Neural cell (in vitro differentiated cells): Measurements from ENCODE around the gene CALY. TPM values are rescaled to one million over a fixed set of nuclear protein-coding genes. Genes with fewer than 3 reads are reported as not detected.

ENCODE experiments used
- H2AFZ ChIP-seq: fragments of 200-600, 300-800 bp; sonication (generic), shearing (Covaris generic); 2 replicates; pipeline ENCODE4 v1.6.0; 2014; ENCODE audit warnings: low read depth, mild to moderate bottlenecking, antibody characterized with exemption, low read length, moderate library complexity
- H3F3A ChIP-seq: fragments of 200-600 bp; shearing (Covaris generic); 2 replicates; pipeline ENCODE4 v1.6.1; 2016; ENCODE audit warnings: mild to moderate bottlenecking, moderate library complexity, mixed read lengths, antibody characterized with exemption, low read length; ENCODE audit not compliant: insufficient read depth, poor library complexity, severe bottlenecking
- H3K27ac ChIP-seq: fragments of 200-600, 300-800 bp; sonication (generic), shearing (Covaris generic); 2 replicates; pipeline ENCODE4 v1.5.1; 2014; ENCODE audit warnings: mild to moderate bottlenecking, low read length, moderate library complexity
- H3K27me3 ChIP-seq: fragments of 300-800, 200-600 bp; sonication (generic), shearing (Covaris generic); 2 replicates; pipeline ENCODE4 v1.6.0; 2014; ENCODE audit warnings: mild to moderate bottlenecking, low read depth, low read length, moderate library complexity; ENCODE audit not compliant: insufficient read depth
- H3K36me3 ChIP-seq: fragments of 300-800, 200-600 bp; sonication (generic), shearing (Covaris generic); 2 replicates; pipeline ENCODE4 v1.5.1; 2014; ENCODE audit warnings: mild to moderate bottlenecking, antibody characterized with exemption, low read length, moderate library complexity; ENCODE audit not compliant: insufficient read depth
- H3K4me2 ChIP-seq: fragments of 300-800, 200-600 bp; sonication (generic), shearing (Covaris generic); 2 replicates; pipeline ENCODE4 v1.6.0; 2014; ENCODE audit warnings: mild to moderate bottlenecking, low read length
- H3K4me3 ChIP-seq: fragments of 300-800, 200-600 bp; sonication (generic), shearing (Covaris generic); 2 replicates; pipeline ENCODE4 v1.5.1; 2014; ENCODE audit warnings: mild to moderate bottlenecking, low read length, moderate library complexity
- H3K79me2 ChIP-seq: fragments of 200-600 bp; shearing (Covaris generic); replicated peaks from 2 replicates; pipeline ENCODE4 v1.6.0; 2014; ENCODE audit warnings: mild to moderate bottlenecking, low read length, moderate library complexity; ENCODE audit not compliant: insufficient read depth
- H3K9ac ChIP-seq: fragments of 300-800, 200-600 bp; sonication (generic), shearing (Covaris generic); 2 replicates; pipeline ENCODE4 v1.6.1; 2016; ENCODE audit warnings: mild to moderate bottlenecking, low read length, mixed read lengths
- H3K9me2 ChIP-seq: fragments of 200-600 bp; shearing (Covaris generic); 2 replicates; pipeline ENCODE4 v1.6.1; 2016; ENCODE audit warnings: mild to moderate bottlenecking, low read length, mixed read lengths; ENCODE audit not compliant: insufficient read depth
- H3K9me3 ChIP-seq: fragments of 200-600, 300-800 bp; sonication (generic), shearing (Covaris generic); 2 replicates; pipeline ENCODE4 v1.6.1; 2016; ENCODE audit warnings: mild to moderate bottlenecking, mixed run types, low read length, moderate library complexity, mixed read lengths
- H4K20me1 ChIP-seq: fragments of 200-600 bp; shearing (Covaris generic); 2 replicates; pipeline ENCODE4 v1.6.1; 2016; ENCODE audit warnings: mild to moderate bottlenecking, mixed run types; ENCODE audit not compliant: insufficient read depth
- CTCF ChIP-seq: fragments of 450-650 bp; IDR thresholded peaks from 2 replicates; pipeline ENCODE4 v1.5.1; 2014; ENCODE audit warnings: antibody characterized with exemption, mild to moderate bottlenecking, moderate library complexity; ENCODE audit not compliant: poor library complexity, severe bottlenecking
- EP300 ChIP-seq: fragments of 450-650 bp; conservative IDR thresholded peaks from 2 replicates; pipeline ENCODE4 v1.6.1; 2014; ENCODE audit warnings: antibody characterized with exemption, mild to moderate bottlenecking, moderate library complexity; ENCODE audit not compliant: poor library complexity, severe bottlenecking
- EZH2 ChIP-seq: fragments of 200-600, 300-800 bp; shearing (Covaris generic), sonication (generic); IDR thresholded peaks from 2 replicates; pipeline ENCODE4 v1.6.1; 2014; ENCODE audit warnings: antibody characterized with exemption, low read length, borderline replicate concordance, mild to moderate bottlenecking; ENCODE audit not compliant: insufficient read depth, poor library complexity, severe bottlenecking
- MXI1 ChIP-seq: fragments of 450-650 bp; conservative IDR thresholded peaks from 2 replicates; pipeline ENCODE4 v1.6.1; 2014; ENCODE audit warnings: antibody characterized with exemption, mild to moderate bottlenecking; ENCODE audit not compliant: poor library complexity, severe bottlenecking
- RAD21 ChIP-seq: fragments of 450-650 bp; conservative IDR thresholded peaks from 2 replicates; pipeline ENCODE4 v1.6.1; 2014; ENCODE audit warnings: antibody characterized with exemption, mild to moderate bottlenecking, moderate library complexity
- REST ChIP-seq: IDR thresholded peaks from 2 replicates; pipeline ENCODE4 v1.6.1; 2012; ENCODE audit warnings: borderline replicate concordance
- SMC3 ChIP-seq: fragments of 450-650 bp; conservative IDR thresholded peaks from 2 replicates; pipeline ENCODE4 v1.6.1; 2014; ENCODE audit warnings: antibody characterized with exemption, mild to moderate bottlenecking, moderate library complexity; ENCODE audit not compliant: poor library complexity
- polyA plus RNA-seq: library from polyadenylated mRNA; depleted of rRNA; stranded (reverse); fragments of >200 nt; gene quantifications from 2 replicates; pipeline ENCODE4 v1.2.3, GENCODE V29; 2014

Gene CALY
- polyA plus RNA-seq, 1 donor from 2014 or later, result 3.7 TPM

GRCh38 chr10:133310399-133310755 is 26.3 kb downstream of the CALY start:
- Histone ChIP-seq H2AFZ (no peak overlapping the region), H3K9me2 (no peaks in the 10 kb centered on the region)
- TF ChIP-seq CTCF (no peak), RAD21 (no peak), MXI1 (no peak), EP300 (no peak)

GRCh38 chr10:133309720-133310398 is 26.8 kb downstream of the CALY start:
- Histone ChIP-seq H3K27ac (no peak overlapping the region), H3F3A (no peaks in the 10 kb centered on the region), H3K9me3 (no peaks in the 10 kb centered on the region), H3K79me2 (peaks cover 25% of the 10 kb centered on the region), H3K4me2 (no peak overlapping the region), H2AFZ (no peak overlapping the region), H3K9me2 (no peaks in the 10 kb centered on the region), H3K36me3 (no peaks in the 10 kb centered on the region), H3K4me3 (peak overlapping the region; percentile 85), H4K20me1 (no peaks in the 10 kb centered on the region), H3K27me3 (no peaks in the 10 kb centered on the region), H3K9ac (no peak overlapping the region)
- TF ChIP-seq REST (no peak), SMC3 (no peak), CTCF (no peak), MXI1 (no peak), EZH2 (no peak)

More at GRCh38 chr10:133310399-133310755, 26.3 kb downstream of the CALY start:
- no peaks in the 10 kb centered on the region for H3K9me3 ChIP-seq
- no peaks in the 10 kb centered on the region for H3K27me3 ChIP-seq
- H3K4me3 ChIP-seq, result no peak overlapping the region
- no peak overlapping the region for H3K27ac ChIP-seq
- no peaks in the 10 kb centered on the region for H3K36me3 ChIP-seq
- H3F3A ChIP-seq, result no peaks in the 10 kb centered on the region
- no peaks in the 10 kb centered on the region for H4K20me1 ChIP-seq
- H3K9ac ChIP-seq, result no peak overlapping the region
- peaks cover 25% of the 10 kb centered on the region for H3K79me2 ChIP-seq
- no peak overlapping the region for H3K4me2 ChIP-seq
